Measurements from ENCODE around the gene SSBP3.

SSBP3 gene

DNA sequence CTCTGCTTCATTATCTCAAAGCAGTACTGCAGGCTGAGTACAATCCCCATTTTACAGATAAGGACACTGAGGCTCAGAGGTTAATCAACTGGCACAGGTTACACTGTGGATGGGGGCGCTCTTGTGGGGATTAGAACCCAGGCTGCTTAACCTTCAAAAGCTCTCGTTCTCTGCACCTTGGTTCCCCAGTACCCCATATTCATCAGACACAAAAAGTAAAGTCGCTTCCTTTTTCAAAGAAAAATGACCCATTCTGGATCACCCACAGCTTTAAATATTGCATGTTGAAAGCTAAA, 20.5 kb downstream of the SSBP3 start:
- no peak for TF ChIP-seq REST (IDR thresholded peaks at IDR 0.05; ENCODE audit: insufficient read depth in 1 of 2, low read depth in 2 of 2, low read length in 2 of 2)
- no peak for TF ChIP-seq TAF1 (IDR thresholded peaks at IDR 0.05; ENCODE audit: borderline replicate concordance, insufficient read depth, low read length)
- no peak for TF ChIP-seq FOXP2 (optimal IDR thresholded peaks at IDR 0.05; ENCODE audit: borderline replicate concordance, extremely low read depth, extremely low read length, insufficient read depth)
- TF ChIP-seq SIN3A (IDR thresholded peaks at IDR 0.05; ENCODE audit: borderline replicate concordance, insufficient read depth, low read length), result no peak
- no peak for TF ChIP-seq POLR2AphosphoS5 (IDR thresholded peaks at IDR 0.05; ENCODE audit: low read depth, low read length)

- TF ChIP-seq TAF1 (IDR thresholded peaks at IDR 0.05; ENCODE audit: borderline replicate concordance, insufficient read depth, low read length) (no peak), FOXP2 (optimal IDR thresholded peaks at IDR 0.05; ENCODE audit: borderline replicate concordance, extremely low read depth, extremely low read length, insufficient read depth) (no peak), REST (IDR thresholded peaks at IDR 0.05; ENCODE audit: insufficient read depth in 1 of 2, low read depth in 2 of 2, low read length in 2 of 2) (no peak), POLR2AphosphoS5 (IDR thresholded peaks at IDR 0.05; ENCODE audit: low read depth, low read length) (no peak), SIN3A (IDR thresholded peaks at IDR 0.05; ENCODE audit: borderline replicate concordance, insufficient read depth, low read length) (no peak)
Observed at GRCh38 chr1:54384918-54385726, 21.1 kb downstream of the SSBP3 start.

DNA sequence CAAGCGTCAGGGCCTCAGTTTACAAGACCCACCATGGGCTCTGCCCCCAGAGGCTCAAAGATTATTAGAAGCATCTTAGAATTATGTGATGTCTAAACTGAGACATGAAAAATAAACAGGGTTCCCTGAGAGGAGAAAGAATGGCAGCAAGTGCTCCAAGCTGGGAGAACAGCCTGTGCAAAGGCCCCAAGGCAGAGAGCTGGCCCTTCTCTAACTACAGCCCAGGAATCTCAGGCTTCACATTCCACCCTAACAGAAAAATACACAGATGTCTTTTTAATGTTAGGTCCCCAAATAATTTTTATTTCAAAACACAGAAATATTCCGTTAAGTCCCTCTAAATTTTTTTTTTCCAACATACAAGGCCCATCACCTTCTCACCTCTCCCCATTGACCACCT, 21.7 kb downstream of the SSBP3 start:
- TF ChIP-seq SIN3A (IDR thresholded peaks at IDR 0.05; ENCODE audit: borderline replicate concordance, insufficient read depth, low read length) (no peak), POLR2AphosphoS5 (IDR thresholded peaks at IDR 0.05; ENCODE audit: low read depth, low read length) (no peak), TAF1 (IDR thresholded peaks at IDR 0.05; ENCODE audit: borderline replicate concordance, insufficient read depth, low read length) (no peak), FOXP2 (optimal IDR thresholded peaks at IDR 0.05; ENCODE audit: borderline replicate concordance, extremely low read depth, extremely low read length, insufficient read depth) (no peak), REST (IDR thresholded peaks at IDR 0.05; ENCODE audit: insufficient read depth in 1 of 2, low read depth in 2 of 2, low read length in 2 of 2) (no peak)

GRCh38 chr1:54381524-54381923, 24.7 kb downstream of the SSBP3 start:
- TF ChIP-seq POLR2AphosphoS5 (IDR thresholded peaks at IDR 0.05; ENCODE audit: low read depth, low read length) (no peak), FOXP2 (optimal IDR thresholded peaks at IDR 0.05; ENCODE audit: borderline replicate concordance, extremely low read depth, extremely low read length, insufficient read depth) (no peak), REST (IDR thresholded peaks at IDR 0.05; ENCODE audit: insufficient read depth in 1 of 2, low read depth in 2 of 2, low read length in 2 of 2) (no peak), TAF1 (IDR thresholded peaks at IDR 0.05; ENCODE audit: borderline replicate concordance, insufficient read depth, low read length) (no peak), SIN3A (IDR thresholded peaks at IDR 0.05; ENCODE audit: borderline replicate concordance, insufficient read depth, low read length) (no peak)

Data from PFSK-1 (cell line).